ENCODE results near the gene TYW1. TPM values are rescaled to one million over a fixed set of nuclear protein-coding genes. Genes with fewer than 3 reads are reported as not detected.
A peak's percentile ranks its signal among the peaks of the same experiment; 100 is the strongest.
"Not testable (repeated sequence)": the region's sequence is repeated elsewhere in the genome, so short reads cannot be mapped to it uniquely, and the experiment has no call there.

TYW1 gene
- total RNA-seq, 1 donor from 2014 or later, result 23.1 TPM

GRCh38 chr7:67184912-67185659 is 188.5 kb downstream of the TYW1 start:
- H3K27ac Mint-ChIP-seq; H3F3A ChIP-seq (ENCODE audit: low read depth); H3K4me2 ChIP-seq; H2AFZ ChIP-seq (replicated peaks); H4K20me1 ChIP-seq (ENCODE audit: low read depth); H3K36me3 Mint-ChIP-seq; H3K4me1 ChIP-seq; H3K27me3 ChIP-seq; H3K9ac ChIP-seq; H3K27me3 Mint-ChIP-seq (ENCODE audit: insufficient read depth, low read depth); H3K4me3 Mint-ChIP-seq; H3K79me2 ChIP-seq (ENCODE audit: low read depth); H3K36me3 ChIP-seq; H3K9me3 ChIP-seq (ENCODE audit: low read depth); H3K4me3 ChIP-seq; H3K27ac ChIP-seq; H3K4me1 Mint-ChIP-seq; H3K9me3 Mint-ChIP-seq; DNase-seq (ENCODE audit: low spot score): not testable (repeated sequence)

- not testable (repeated sequence) for H3K9me3 Mint-ChIP-seq; H3K36me3 ChIP-seq; H3K27me3 ChIP-seq; H3F3A ChIP-seq (ENCODE audit: low read depth); H3K9ac ChIP-seq; H3K4me3 Mint-ChIP-seq; H4K20me1 ChIP-seq (ENCODE audit: low read depth); H3K4me1 ChIP-seq; H3K36me3 Mint-ChIP-seq; H3K9me3 ChIP-seq (ENCODE audit: low read depth); DNase-seq (ENCODE audit: low spot score); H3K4me3 ChIP-seq; H3K27ac Mint-ChIP-seq; H3K4me2 ChIP-seq; H3K27ac ChIP-seq; H3K79me2 ChIP-seq (ENCODE audit: low read depth); H2AFZ ChIP-seq (replicated peaks); H3K27me3 Mint-ChIP-seq (ENCODE audit: insufficient read depth, low read depth)
- H3K4me1 Mint-ChIP-seq, result peaks cover 11% of the 10 kb centered on the region
Observed at GRCh38 chr7:67185660-67186129, 189.1 kb downstream of the TYW1 start.

DNA sequence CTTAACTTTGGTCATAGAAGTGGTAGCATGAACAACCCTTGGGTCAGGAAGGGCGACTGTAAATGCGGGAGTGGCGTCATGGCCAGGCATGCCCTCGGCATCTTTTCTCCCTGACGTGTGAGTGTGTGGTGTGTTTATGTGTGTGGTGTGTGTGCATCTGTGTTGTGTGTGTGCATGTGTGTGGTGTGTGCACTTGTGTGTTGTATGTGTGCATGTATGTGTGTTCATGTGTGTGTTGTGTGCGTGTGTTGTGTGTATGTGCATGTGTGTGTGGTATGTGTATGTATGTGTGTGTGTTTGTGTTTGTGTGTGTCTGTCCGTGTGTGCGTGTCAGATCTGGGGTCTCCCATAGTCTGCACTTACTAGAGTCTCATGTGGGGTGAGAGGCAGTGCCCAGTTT is 192.5 kb downstream of the TYW1 start:
- H4K20me1 ChIP-seq (ENCODE audit: low read depth); H3K36me3 Mint-ChIP-seq; H3K27ac ChIP-seq; H3K27me3 ChIP-seq; H3K9me3 Mint-ChIP-seq; H3K4me3 Mint-ChIP-seq; H2AFZ ChIP-seq (replicated peaks); H3K79me2 ChIP-seq (ENCODE audit: low read depth); H3K4me2 ChIP-seq; H3K27me3 Mint-ChIP-seq (ENCODE audit: insufficient read depth, low read depth); DNase-seq (ENCODE audit: low spot score); H3K9me3 ChIP-seq (ENCODE audit: low read depth); H3K36me3 ChIP-seq; H3K4me3 ChIP-seq; H3K9ac ChIP-seq; H3F3A ChIP-seq (ENCODE audit: low read depth): not testable (repeated sequence)
- Mint-ChIP-seq H3K4me1 (peaks cover 11% of the 10 kb centered on the region), H3K27ac (peak overlapping the region; percentile 35)
- H3K4me1 ChIP-seq, result peaks cover 12% of the 10 kb centered on the region

DNA sequence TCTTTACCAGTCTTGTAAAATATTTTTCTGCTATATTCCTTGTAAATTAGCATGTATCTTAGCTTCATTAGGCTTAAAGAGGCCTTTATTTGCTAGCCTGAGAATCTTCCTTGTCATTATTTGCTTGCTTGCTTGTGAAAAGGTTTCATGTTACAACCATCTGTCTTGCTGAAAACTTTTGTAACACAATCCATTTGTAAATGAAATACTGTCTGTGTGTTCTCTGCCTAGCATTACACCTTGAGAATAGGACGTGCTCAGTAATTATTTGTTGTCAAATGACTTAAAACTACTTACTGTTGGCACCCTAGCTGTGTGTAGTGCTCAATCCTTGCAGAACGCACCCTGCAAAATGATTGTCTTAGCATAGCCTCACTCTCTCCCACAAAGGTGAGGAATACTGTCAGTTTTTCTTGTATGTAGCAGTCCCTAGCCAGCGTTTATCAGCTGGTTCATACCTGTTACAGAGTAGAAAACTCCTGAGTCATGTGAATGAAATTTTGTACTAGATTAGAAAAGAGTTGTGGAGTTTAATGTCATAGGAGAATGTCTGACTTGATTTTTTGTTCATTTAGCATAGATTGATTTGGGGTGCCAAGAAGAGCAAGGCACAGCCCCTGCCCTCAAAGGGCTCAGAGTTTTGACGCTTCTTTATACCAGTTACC is 193.3 kb downstream of the TYW1 start:
- not testable (repeated sequence) for DNase-seq (ENCODE audit: low spot score); H3K9ac ChIP-seq; H3K4me3 ChIP-seq; H3K9me3 Mint-ChIP-seq; H3K27ac Mint-ChIP-seq; H4K20me1 ChIP-seq (ENCODE audit: low read depth); H3K27me3 ChIP-seq; H3K4me3 Mint-ChIP-seq; H3K27me3 Mint-ChIP-seq (ENCODE audit: insufficient read depth, low read depth); H3K36me3 Mint-ChIP-seq; H3K79me2 ChIP-seq (ENCODE audit: low read depth); H3K27ac ChIP-seq; H2AFZ ChIP-seq (replicated peaks); H3K36me3 ChIP-seq; H3F3A ChIP-seq (ENCODE audit: low read depth); H3K9me3 ChIP-seq (ENCODE audit: low read depth)
- H3K4me1 Mint-ChIP-seq, result peaks cover 11% of the 10 kb centered on the region
- H3K4me2 ChIP-seq, result peak overlapping the region; percentile 22
- H3K4me1 ChIP-seq, result peaks cover 12% of the 10 kb centered on the region

- not testable (repeated sequence) for H3K4me3 ChIP-seq; H3K36me3 Mint-ChIP-seq; H3K27me3 Mint-ChIP-seq (ENCODE audit: insufficient read depth, low read depth); H3K27me3 ChIP-seq; H2AFZ ChIP-seq (replicated peaks); H3K9me3 ChIP-seq (ENCODE audit: low read depth); H3F3A ChIP-seq (ENCODE audit: low read depth); DNase-seq (ENCODE audit: low spot score); H3K27ac ChIP-seq; H3K4me2 ChIP-seq; H3K79me2 ChIP-seq (ENCODE audit: low read depth); H3K36me3 ChIP-seq; H3K4me3 Mint-ChIP-seq; H3K9me3 Mint-ChIP-seq; H3K9ac ChIP-seq; H4K20me1 ChIP-seq (ENCODE audit: low read depth)
- Mint-ChIP-seq H3K27ac (peak overlapping the region; percentile 75), H3K4me1 (peaks cover 11% of the 10 kb centered on the region)
- H3K4me1 ChIP-seq, result peaks cover 12% of the 10 kb centered on the region
Observed at GRCh38 chr7:67191002-67191720, 194.5 kb downstream of the TYW1 start.

- H3K4me1 ChIP-seq, result peaks cover 12% of the 10 kb centered on the region
- H3K4me1 Mint-ChIP-seq, result peaks cover 11% of the 10 kb centered on the region
- not testable (repeated sequence) for H3K36me3 Mint-ChIP-seq; H3K9ac ChIP-seq; H2AFZ ChIP-seq (replicated peaks); H3K4me3 ChIP-seq; H3K27ac Mint-ChIP-seq; H3K9me3 Mint-ChIP-seq; H4K20me1 ChIP-seq (ENCODE audit: low read depth); H3K79me2 ChIP-seq (ENCODE audit: low read depth); DNase-seq (ENCODE audit: low spot score); H3K9me3 ChIP-seq (ENCODE audit: low read depth); H3K36me3 ChIP-seq; H3K27me3 ChIP-seq; H3F3A ChIP-seq (ENCODE audit: low read depth); H3K4me2 ChIP-seq; H3K4me3 Mint-ChIP-seq; H3K27me3 Mint-ChIP-seq (ENCODE audit: insufficient read depth, low read depth); H3K27ac ChIP-seq
Observed at GRCh38 chr7:67192123-67192702, 195.6 kb downstream of the TYW1 start.

GRCh38 chr7:67192889-67193613 is 196.4 kb downstream of the TYW1 start:
- not testable (repeated sequence) for H3K27ac ChIP-seq; H3K9me3 ChIP-seq (ENCODE audit: low read depth); H3K36me3 Mint-ChIP-seq; H4K20me1 ChIP-seq (ENCODE audit: low read depth); DNase-seq (ENCODE audit: low spot score); H3K79me2 ChIP-seq (ENCODE audit: low read depth); H3K4me2 ChIP-seq; H3F3A ChIP-seq (ENCODE audit: low read depth); H3K4me3 ChIP-seq; H3K27me3 ChIP-seq; H3K27me3 Mint-ChIP-seq (ENCODE audit: insufficient read depth, low read depth); H3K27ac Mint-ChIP-seq; H2AFZ ChIP-seq (replicated peaks); H3K36me3 ChIP-seq; H3K9me3 Mint-ChIP-seq; H3K4me3 Mint-ChIP-seq; H3K9ac ChIP-seq
- peaks cover 12% of the 10 kb centered on the region for H3K4me1 ChIP-seq
- H3K4me1 Mint-ChIP-seq, result peaks cover 11% of the 10 kb centered on the region

All from neural progenitor cell (in vitro differentiated cells).